ENCODE data around the gene CDKAL1. TPM values are rescaled to one million over a fixed set of nuclear protein-coding genes. Genes with fewer than 3 reads are reported as not detected.

CDKAL1 gene
- total and polyA plus RNA-seq, 2 donors from 2014 or later: 4.6 to 20.2 TPM

- H3K9ac ChIP-seq (ENCODE audit: low read length in 3 of 3): no peak overlapping the region
- no peaks in the 10 kb centered on the region for H3K36me3 ChIP-seq (ENCODE audit: control insufficient read depth in 2 of 3, insufficient read depth in 3 of 3, low read length in 3 of 3)
- no peaks in the 10 kb centered on the region for H3K9me3 ChIP-seq (ENCODE audit: control insufficient read depth in 2 of 3, insufficient read depth in 1 of 3, low read length in 3 of 3)
- DNase-seq (no peak), FAIRE-seq (no peak)
- no peak overlapping the region for H3K4me3 ChIP-seq (ENCODE audit: low read length in 3 of 3)
- no peak overlapping the region for H3K27ac ChIP-seq (ENCODE audit: low read depth in 2 of 2, low read length in 2 of 2)
- no peaks in the 10 kb centered on the region for H3K27me3 ChIP-seq (ENCODE audit: control insufficient read depth, insufficient read depth, low read length)
- intact Hi-C loops (cut with DNase I): no loop called here
- peaks cover 0 to 3% (median 0%) of the 10 kb centered on the region in 3 donors for H3K4me1 ChIP-seq (ENCODE audit: control insufficient read depth in 2 of 3, insufficient read depth in 2 of 3, low read depth in 1 of 3, low read length in 3 of 3)
- TF ChIP-seq, protein P1, sequence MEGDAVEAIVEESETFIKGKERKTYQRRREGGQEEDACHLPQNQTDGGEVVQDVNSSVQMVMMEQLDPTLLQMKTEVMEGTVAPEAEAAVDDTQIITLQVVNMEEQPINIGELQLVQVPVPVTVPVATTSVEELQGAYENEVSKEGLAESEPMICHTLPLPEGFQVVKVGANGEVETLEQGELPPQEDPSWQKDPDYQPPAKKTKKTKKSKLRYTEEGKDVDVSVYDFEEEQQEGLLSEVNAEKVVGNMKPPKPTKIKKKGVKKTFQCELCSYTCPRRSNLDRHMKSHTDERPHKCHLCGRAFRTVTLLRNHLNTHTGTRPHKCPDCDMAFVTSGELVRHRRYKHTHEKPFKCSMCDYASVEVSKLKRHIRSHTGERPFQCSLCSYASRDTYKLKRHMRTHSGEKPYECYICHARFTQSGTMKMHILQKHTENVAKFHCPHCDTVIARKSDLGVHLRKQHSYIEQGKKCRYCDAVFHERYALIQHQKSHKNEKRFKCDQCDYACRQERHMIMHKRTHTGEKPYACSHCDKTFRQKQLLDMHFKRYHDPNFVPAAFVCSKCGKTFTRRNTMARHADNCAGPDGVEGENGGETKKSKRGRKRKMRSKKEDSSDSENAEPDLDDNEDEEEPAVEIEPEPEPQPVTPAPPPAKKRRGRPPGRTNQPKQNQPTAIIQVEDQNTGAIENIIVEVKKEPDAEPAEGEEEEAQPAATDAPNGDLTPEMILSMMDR (IDR thresholded peaks at IDR 0.05; ENCODE audit: borderline replicate concordance, extremely low read depth, insufficient read depth): no peak
These were observed 573.5 kb downstream of the CDKAL1 start for GRCh38 chr6:21107796-21108195.

- Histone ChIP-seq H3K4me3 (ENCODE audit: low read length in 3 of 3) (no peak overlapping the region), H3K27ac (ENCODE audit: low read depth in 2 of 2, low read length in 2 of 2) (no peak overlapping the region), H3K4me1 (ENCODE audit: control insufficient read depth in 2 of 3, insufficient read depth in 2 of 3, low read depth in 1 of 3, low read length in 3 of 3) (peaks cover 0 to 3% (median 0%) of the 10 kb centered on the region in 3 donors), H3K9ac (ENCODE audit: low read length in 3 of 3) (no peak overlapping the region), H3K27me3 (ENCODE audit: control insufficient read depth, insufficient read depth, low read length) (no peaks in the 10 kb centered on the region), H3K9me3 (ENCODE audit: control insufficient read depth in 2 of 3, insufficient read depth in 1 of 3, low read length in 3 of 3) (no peaks in the 10 kb centered on the region), H3K36me3 (ENCODE audit: control insufficient read depth in 2 of 3, insufficient read depth in 3 of 3, low read length in 3 of 3) (no peaks in the 10 kb centered on the region)
- DNase-seq (peak in 2 of 5 donors; percentile 64 to 68), FAIRE-seq (no peak)
- TF ChIP-seq, protein P1 (IDR thresholded peaks at IDR 0.05; ENCODE audit: borderline replicate concordance, extremely low read depth, insufficient read depth): no peak
- intact Hi-C loops (cut with DNase I): no loop called here
These were observed 575.3 kb downstream of the CDKAL1 start for GRCh38 chr6:21109391-21110178.

DNA sequence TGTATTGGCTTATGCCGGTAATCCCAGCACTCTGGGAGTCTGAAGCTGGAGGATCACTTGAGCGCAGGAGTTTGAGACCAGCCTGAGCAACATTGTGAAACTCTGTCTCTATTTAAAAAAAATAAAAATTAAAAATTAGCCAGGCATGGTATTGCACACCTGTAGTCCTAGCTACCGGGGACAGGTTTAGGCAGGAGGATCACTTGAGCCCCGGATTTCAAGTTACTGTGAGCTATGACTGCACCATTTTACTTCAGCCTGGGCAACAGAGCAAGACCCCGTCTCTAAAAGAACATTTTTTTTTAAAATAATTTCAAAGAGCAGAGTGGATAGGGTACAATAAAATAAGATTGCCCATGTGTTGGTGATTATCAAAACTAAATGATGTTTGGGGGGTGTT is 576.4 kb downstream of the CDKAL1 start:
- TF ChIP-seq, protein P1 (IDR thresholded peaks at IDR 0.05; ENCODE audit: borderline replicate concordance, extremely low read depth, insufficient read depth): no peak
- Histone ChIP-seq H3K4me1 (ENCODE audit: control insufficient read depth in 2 of 3, insufficient read depth in 2 of 3, low read depth in 1 of 3, low read length in 3 of 3) (peaks cover 0 to 3% (median 0%) of the 10 kb centered on the region in 3 donors), H3K9me3 (ENCODE audit: control insufficient read depth in 2 of 3, insufficient read depth in 1 of 3, low read length in 3 of 3) (no peaks in the 10 kb centered on the region), H3K9ac (ENCODE audit: low read length in 3 of 3) (no peak overlapping the region), H3K36me3 (ENCODE audit: control insufficient read depth in 2 of 3, insufficient read depth in 3 of 3, low read length in 3 of 3) (no peaks in the 10 kb centered on the region), H3K4me3 (ENCODE audit: low read length in 3 of 3) (no peak overlapping the region), H3K27ac (ENCODE audit: low read depth in 2 of 2, low read length in 2 of 2) (no peak overlapping the region), H3K27me3 (ENCODE audit: control insufficient read depth, insufficient read depth, low read length) (no peaks in the 10 kb centered on the region)
- FAIRE-seq (no peak), DNase-seq (no peak)
- intact Hi-C loops (cut with DNase I): no loop called here

All from kidney (tissue), 14 donors.